Activated T-cell treated with anti-CD3 and anti-CD28 coated beads for 4 hours (primary cell): ENCODE data around the gene CWC15.
"Not testable (repeated sequence)": the region's sequence is repeated elsewhere in the genome, so short reads cannot be mapped to it uniquely, and the experiment has no call there.

Experiments
- DNase-seq: peaks from one replicate; pipeline ENCODE4 v3.0.0-alpha.2; 2020

Gene CWC15

GRCh38 chr11:94948070-94948617 lies 25.2 kb downstream of the CWC15 start:
- no peak for DNase-seq

- no peak for DNase-seq
Observed at GRCh38 chr11:94946812-94947211, 26.5 kb downstream of the CWC15 start.

DNA sequence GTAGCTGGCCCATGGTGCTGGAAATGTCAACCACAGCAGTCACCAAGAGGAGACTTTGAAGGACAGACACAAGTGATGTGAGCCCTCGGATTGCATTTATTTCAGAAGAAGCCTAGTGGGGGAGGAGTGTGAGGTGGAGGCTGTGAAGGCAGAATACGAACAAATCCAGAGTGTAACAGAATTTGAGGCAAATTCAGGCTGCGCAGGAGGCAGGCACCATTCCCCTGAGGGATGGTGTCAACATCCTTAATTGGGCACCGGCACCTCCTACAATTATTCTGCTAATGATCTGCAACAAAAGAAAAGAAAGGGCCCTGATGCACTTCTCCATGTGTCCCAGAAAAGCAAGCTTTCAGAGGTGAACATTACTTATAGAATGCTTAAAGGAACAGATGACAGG lies 32.2 kb downstream of the CWC15 start:
- DNase-seq, result no peak

DNA sequence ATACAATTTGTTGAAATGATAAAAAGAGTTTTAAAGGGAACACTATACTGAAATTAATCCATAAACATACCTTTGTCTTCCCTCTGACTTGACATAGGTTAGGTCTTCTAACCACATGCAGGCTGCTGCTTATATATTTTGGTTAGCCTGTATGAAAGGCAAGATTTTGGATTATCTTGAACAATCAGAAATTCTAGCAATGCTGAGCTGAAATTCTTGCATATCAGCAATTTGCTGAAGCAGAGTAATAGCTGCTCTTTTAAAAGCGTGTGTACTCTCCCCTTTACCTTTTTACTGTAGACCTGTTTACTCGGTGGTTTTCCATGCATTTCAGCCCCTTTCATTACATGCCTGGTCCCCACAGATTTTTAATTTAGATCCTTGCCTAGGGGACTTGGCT lies 34.0 kb downstream of the CWC15 start:
- no peak for DNase-seq

GRCh38 chr11:94938095-94939055 lies 35.0 kb downstream of the CWC15 start:
- DNase-seq, result no peak

- DNase-seq, result no peak
Observed at GRCh38 chr11:94934846-94935245, 38.5 kb downstream of the CWC15 start.

- no peak for DNase-seq
Observed at GRCh38 chr11:94934362-94934761, 39.0 kb downstream of the CWC15 start.

GRCh38 chr11:94933223-94934130 lies 39.9 kb downstream of the CWC15 start:
- DNase-seq, result no peak

DNA sequence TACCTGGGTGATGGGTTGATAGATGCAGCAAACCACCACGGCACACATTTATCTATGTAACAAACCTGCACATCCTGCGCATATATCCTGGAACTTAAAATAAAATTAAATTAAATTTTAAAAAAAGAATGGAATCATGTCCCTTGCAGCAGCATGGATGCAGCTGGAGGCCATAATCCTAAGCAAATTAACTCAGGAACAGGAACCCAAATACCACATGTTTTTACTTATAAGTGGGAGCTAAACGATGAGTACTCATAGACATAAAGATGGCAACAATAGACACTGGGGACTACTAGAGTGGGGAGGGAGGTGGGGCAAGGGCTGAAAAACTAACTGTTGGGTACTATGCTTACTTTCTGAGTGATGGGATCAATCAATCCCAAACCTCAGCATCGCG lies 40.9 kb downstream of the CWC15 start:
- DNase-seq, result no peak

GRCh38 chr11:94932072-94932471 lies 41.3 kb downstream of the CWC15 start:
- DNase-seq, result not testable (repeated sequence)

DNA sequence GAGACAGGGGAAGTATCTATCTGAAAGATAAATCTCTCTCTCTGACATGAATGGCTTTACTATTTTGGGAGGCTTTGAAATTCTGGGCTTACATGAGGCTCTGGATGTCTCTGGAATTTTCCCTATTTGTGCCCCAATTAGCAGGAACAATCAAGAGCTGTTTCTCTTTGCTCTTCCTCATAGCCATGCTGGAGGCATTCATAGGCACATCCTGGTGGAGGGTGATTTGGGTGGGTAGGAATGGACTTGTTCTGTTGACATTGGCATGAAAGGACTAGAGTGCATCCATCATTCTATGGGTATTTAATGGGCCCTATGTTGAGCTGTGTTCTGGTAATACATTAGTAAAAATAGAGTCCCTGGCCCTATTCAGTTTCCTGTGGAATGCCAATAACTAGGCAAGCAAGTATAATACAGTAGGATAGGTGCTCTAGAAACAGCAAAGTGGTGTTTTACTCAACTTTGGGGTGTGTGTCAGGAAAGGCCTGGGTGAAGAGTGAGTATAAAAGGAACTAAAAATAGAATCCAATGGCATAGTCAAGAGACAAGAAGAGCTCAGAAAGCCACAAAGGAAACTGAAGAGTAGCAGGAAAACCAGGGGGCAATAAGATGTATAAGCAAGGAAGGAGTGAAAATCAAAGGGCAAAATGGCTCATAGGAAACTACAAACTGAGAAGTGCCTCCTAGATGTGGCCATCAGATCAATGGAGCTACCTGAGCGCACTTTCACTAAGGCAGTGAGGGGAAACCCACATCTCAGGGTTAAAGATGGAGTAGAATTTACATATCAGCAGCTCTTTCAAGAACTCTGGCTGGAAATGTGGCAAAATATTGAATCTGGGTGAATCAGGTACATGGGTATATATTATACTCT lies 45.0 kb downstream of the CWC15 start:
- DNase-seq, result no peak

DNA sequence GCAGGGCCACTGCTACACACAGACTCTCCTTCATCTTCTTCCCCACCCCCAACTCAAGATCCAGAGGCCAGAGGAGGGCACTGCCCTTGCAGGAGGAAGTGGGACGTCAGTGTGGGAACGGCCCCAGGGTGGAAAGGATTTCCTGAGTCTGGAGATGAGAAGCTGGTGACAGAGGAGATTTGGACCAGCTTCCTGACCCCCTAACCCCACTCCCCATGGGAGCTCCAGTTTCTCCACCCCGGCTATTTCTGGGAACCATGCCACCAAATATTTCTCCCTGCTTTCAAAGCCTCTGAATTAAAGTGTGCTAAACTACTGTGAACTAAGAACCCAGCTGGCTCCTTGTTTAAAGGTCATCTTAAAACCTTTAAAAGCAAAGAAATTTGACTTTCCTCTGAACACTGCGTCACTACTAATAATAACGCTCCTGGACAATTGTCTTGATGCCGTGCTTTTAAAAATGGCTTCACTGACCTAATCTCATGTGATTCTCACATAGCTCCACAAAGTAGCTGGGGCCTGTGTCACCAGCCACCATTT lies 46.6 kb downstream of the CWC15 start:
- DNase-seq, result no peak

- no peak for DNase-seq
Observed at GRCh38 chr11:94926271-94926625, 47.1 kb downstream of the CWC15 start.

DNA sequence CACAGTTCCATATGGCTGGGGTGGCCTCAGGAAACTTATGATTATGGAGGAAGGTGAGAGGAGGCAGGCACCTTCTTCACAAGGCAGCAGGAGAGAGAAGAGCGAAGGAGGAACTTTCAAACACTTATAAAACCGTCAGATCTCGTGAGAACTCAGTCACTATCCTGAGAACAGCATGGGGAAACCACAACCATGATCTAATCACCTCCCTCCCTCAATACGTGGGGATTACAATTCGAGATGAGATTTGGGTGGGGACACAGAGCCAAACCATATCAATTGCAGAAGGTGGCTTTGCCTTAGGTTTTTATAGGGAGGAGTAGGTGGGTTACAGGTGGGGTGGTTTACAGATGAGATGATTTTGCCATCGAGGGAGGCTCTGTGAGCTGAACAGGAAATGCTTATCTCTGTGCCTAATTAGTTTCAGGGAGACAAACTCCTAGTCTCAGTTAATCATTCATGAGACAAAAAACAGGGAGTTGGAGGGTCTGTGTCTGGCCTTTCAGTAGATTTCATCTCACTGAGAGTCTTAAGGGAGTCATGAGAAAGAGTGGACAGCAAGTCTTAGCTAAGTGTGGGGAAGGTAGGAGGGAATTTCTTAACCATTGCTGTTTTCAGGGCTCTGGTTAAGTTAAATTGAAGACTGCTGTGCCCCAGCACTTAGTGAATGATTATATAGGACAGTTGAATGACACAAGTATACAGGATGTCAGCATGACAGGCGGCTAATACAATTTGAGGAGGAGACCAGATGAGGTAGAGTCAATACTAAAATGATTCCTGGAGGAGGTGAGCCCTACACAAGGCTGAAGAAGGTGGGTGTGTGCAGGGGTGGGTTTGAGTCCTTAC lies 47.7 kb downstream of the CWC15 start:
- no peak for DNase-seq

DNA sequence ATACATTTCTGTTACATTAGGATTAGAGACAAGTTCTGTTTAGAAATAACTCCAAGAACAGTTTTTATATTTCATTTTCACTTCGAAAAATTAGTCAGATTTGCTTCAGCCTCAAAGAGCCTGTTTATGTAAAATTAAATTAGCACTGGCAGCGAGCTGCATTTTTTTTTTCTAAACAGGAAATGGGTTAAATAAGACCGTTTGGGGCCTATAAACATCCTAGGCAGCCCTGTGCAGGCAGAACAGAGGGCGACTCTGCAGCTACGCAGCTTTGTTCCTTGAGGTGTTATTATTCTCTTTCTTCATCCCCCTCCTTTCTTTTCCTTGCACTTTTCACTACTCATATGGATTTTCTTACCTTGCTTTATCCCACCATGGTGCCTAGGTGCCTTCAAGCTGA lies 48.7 kb downstream of the CWC15 start:
- no peak for DNase-seq

- DNase-seq, result no peak
Observed at GRCh38 chr11:94924171-94924572, 49.2 kb downstream of the CWC15 start.

GRCh38 chr11:94923004-94923334 lies 50.4 kb downstream of the CWC15 start:
- DNase-seq, result no peak

GRCh38 chr11:94922321-94923003 lies 50.9 kb downstream of the CWC15 start:
- DNase-seq, result no peak

GRCh38 chr11:94920311-94920710 lies 53.0 kb downstream of the CWC15 start:
- DNase-seq, result no peak

DNA sequence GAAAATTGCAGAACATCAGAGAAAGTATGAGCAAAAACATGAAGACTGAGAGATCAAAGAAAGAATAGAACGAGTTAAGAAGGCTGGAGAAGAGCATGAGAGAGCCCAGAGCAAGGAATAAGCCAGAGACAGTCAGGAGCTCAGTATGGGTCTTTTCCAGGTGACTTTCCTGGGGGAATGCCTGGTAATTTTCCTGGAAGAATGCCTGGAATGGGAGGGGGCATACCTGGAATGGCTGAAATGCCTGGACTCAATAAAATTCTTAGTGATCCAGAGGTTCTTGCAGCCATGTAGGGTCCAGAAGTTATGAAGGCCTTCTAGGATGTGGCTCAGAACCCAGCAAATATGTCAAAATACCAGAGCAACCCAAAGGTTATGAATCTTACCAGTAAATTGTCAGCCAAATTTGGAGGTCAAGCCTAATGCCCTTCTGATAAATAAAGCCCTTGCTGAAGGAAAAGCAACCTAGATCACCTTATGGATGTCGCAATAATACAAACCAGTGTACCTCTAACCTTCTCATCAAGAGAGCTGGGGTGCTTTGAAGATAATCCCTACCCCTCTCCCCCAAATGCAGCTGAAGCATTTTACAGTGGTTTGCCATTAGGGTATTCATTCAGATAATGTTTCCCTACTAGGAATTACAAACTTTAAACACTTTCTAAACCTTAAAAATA lies 59.5 kb downstream of the CWC15 start:
- not testable (repeated sequence) for DNase-seq
